HEK293 (cell line): ENCODE results near the gene EFCAB14.

ENCODE experiments used
- ELK4 ChIP-seq: IDR thresholded peaks from 2 replicates; pipeline ENCODE4 v1.6.1; 2011; ENCODE audit warnings: mild to moderate bottlenecking, low read depth, low read length, borderline replicate concordance
- GFI1B ChIP-seq: fragments of 450-650 bp; formaldehyde crosslinking; IDR thresholded peaks from 2 replicates; pipeline ENCODE4 v1.5.1; 2016; ENCODE audit warnings: missing biosample characterization, missing genetic modification characterization
- KLF16 ChIP-seq: fragments of 450-650 bp; formaldehyde crosslinking; IDR thresholded peaks from 2 replicates; pipeline ENCODE4 v1.5.1; 2017; ENCODE audit warnings: missing biosample characterization, missing genetic modification characterization
- MEIS1 ChIP-seq: sonication (generic); formaldehyde crosslinking; IDR thresholded peaks from 2 replicates; pipeline ENCODE4 v1.8.1; 2022; ENCODE audit warnings: missing genetic modification reagents, mild to moderate bottlenecking, borderline replicate concordance
- OVOL3 ChIP-seq: fragments of 450-650 bp; formaldehyde crosslinking; IDR thresholded peaks from 2 replicates; pipeline ENCODE4 v1.5.1; 2016; ENCODE audit warnings: missing biosample characterization, missing genetic modification characterization
- PRDM2 ChIP-seq: fragments of 450-650 bp; formaldehyde crosslinking; IDR thresholded peaks from 2 replicates; pipeline ENCODE4 v1.5.1; 2016; ENCODE audit warnings: missing biosample characterization, missing genetic modification characterization, borderline replicate concordance
- PRDM4 ChIP-seq: fragments of 450-650 bp; formaldehyde crosslinking; IDR thresholded peaks from 2 replicates; pipeline ENCODE4 v1.5.1; 2017; ENCODE audit warnings: missing biosample characterization, missing genetic modification characterization
- SCRT1 ChIP-seq: fragments of 450-650 bp; formaldehyde crosslinking; IDR thresholded peaks from 2 replicates; pipeline ENCODE4 v1.5.1; 2016; ENCODE audit warnings: missing biosample characterization, missing genetic modification characterization, borderline replicate concordance
- SCRT2 ChIP-seq: fragments of 450-650 bp; formaldehyde crosslinking; IDR thresholded peaks from 2 replicates; pipeline ENCODE4 v1.5.1; 2016; ENCODE audit warnings: missing biosample characterization, missing genetic modification characterization
- ZBTB6 ChIP-seq: fragments of 450-650 bp; formaldehyde crosslinking; IDR thresholded peaks from 2 replicates; pipeline ENCODE4 v1.5.1; 2017; ENCODE audit warnings: missing biosample characterization, missing genetic modification characterization
- ZEB2 ChIP-seq: fragments of 450-650 bp; formaldehyde crosslinking; IDR thresholded peaks from 2 replicates; pipeline ENCODE4 v1.5.1; 2016; ENCODE audit warnings: missing biosample characterization, missing genetic modification characterization
- ZFP3 ChIP-seq: fragments of 450-650 bp; formaldehyde crosslinking; IDR thresholded peaks from 2 replicates; pipeline ENCODE4 v1.5.1; 2016; ENCODE audit warnings: low read depth, missing biosample characterization, missing genetic modification characterization
- ZNF114 ChIP-seq: fragments of 450-650 bp; formaldehyde crosslinking; IDR thresholded peaks from 2 replicates; pipeline ENCODE4 v1.5.0; 2017; ENCODE audit warnings: missing biosample characterization, missing genetic modification characterization
- ZNF121 ChIP-seq: fragments of 450-650 bp; formaldehyde crosslinking; IDR thresholded peaks from 2 replicates; pipeline ENCODE4 v1.5.1; 2016; ENCODE audit warnings: missing biosample characterization, missing genetic modification characterization
- ZNF132 ChIP-seq: fragments of 450-650 bp; formaldehyde crosslinking; IDR thresholded peaks from 2 replicates; pipeline ENCODE4 v1.5.1; 2017; ENCODE audit warnings: missing biosample characterization, missing genetic modification characterization, borderline replicate concordance
- ZNF157 ChIP-seq: fragments of 450-650 bp; formaldehyde crosslinking; IDR thresholded peaks from 2 replicates; pipeline ENCODE4 v1.5.1; 2016; ENCODE audit warnings: missing biosample characterization, missing genetic modification characterization
- ZNF202 ChIP-seq: fragments of 450-650 bp; formaldehyde crosslinking; IDR thresholded peaks from 2 replicates; pipeline ENCODE4 v1.5.1; 2016; ENCODE audit warnings: missing biosample characterization, missing genetic modification characterization, borderline replicate concordance
- ZNF362 ChIP-seq: fragments of 450-650 bp; formaldehyde crosslinking; IDR thresholded peaks from 2 replicates; pipeline ENCODE4 v1.5.1; 2016; ENCODE audit warnings: missing biosample characterization, missing genetic modification characterization
- ZNF426 ChIP-seq: fragments of 450-650 bp; formaldehyde crosslinking; IDR thresholded peaks from 2 replicates; pipeline ENCODE4 v1.5.1; 2017; ENCODE audit warnings: missing biosample characterization, missing genetic modification characterization, mild to moderate bottlenecking, inconsistent platforms, moderate library complexity
- ZNF48 ChIP-seq: fragments of 450-650 bp; formaldehyde crosslinking; IDR thresholded peaks from 2 replicates; pipeline ENCODE4 v1.5.1; 2016; ENCODE audit warnings: missing biosample characterization, missing genetic modification characterization
- ZNF571 ChIP-seq: fragments of 450-650 bp; formaldehyde crosslinking; IDR thresholded peaks from 2 replicates; pipeline ENCODE4 v1.5.0; 2017; ENCODE audit warnings: missing biosample characterization, missing genetic modification characterization
- ZNF596 ChIP-seq: fragments of 450-650 bp; IDR thresholded peaks from 2 replicates; pipeline ENCODE4 v1.5.0; 2018; ENCODE audit warnings: missing biosample characterization, mild to moderate bottlenecking, missing genetic modification characterization, moderate library complexity
- ZNF624 ChIP-seq: fragments of 450-650 bp; formaldehyde crosslinking; IDR thresholded peaks from 2 replicates; pipeline ENCODE4 v1.5.1; 2017; ENCODE audit warnings: missing biosample characterization, missing genetic modification characterization
- ZNF677 ChIP-seq: fragments of 450-650 bp; IDR thresholded peaks from 2 replicates; pipeline ENCODE4 v1.5.0; 2018; ENCODE audit warnings: missing biosample characterization, mild to moderate bottlenecking, missing genetic modification characterization, moderate library complexity
- ZNF701 ChIP-seq: fragments of 450-650 bp; formaldehyde crosslinking; IDR thresholded peaks from 2 replicates; pipeline ENCODE4 v1.5.1; 2016; ENCODE audit warnings: missing biosample characterization, missing genetic modification characterization
- ZNF785 ChIP-seq: fragments of 450-650 bp; formaldehyde crosslinking; IDR thresholded peaks from 2 replicates; pipeline ENCODE4 v1.5.1; 2016; ENCODE audit warnings: missing biosample characterization, missing genetic modification characterization
- ZSCAN16 ChIP-seq: fragments of 450-650 bp; formaldehyde crosslinking; IDR thresholded peaks from 2 replicates; pipeline ENCODE4 v1.5.1; 2016; ENCODE audit warnings: missing biosample characterization, missing genetic modification characterization
- TF ChIP-seq, protein P1 (sequence below): fragments of 450-650 bp; formaldehyde crosslinking; IDR thresholded peaks from 2 replicates; pipeline ENCODE4 v1.5.0; 2017; ENCODE audit warnings: missing biosample characterization, missing genetic modification characterization, borderline replicate concordance

Gene EFCAB14

DNA sequence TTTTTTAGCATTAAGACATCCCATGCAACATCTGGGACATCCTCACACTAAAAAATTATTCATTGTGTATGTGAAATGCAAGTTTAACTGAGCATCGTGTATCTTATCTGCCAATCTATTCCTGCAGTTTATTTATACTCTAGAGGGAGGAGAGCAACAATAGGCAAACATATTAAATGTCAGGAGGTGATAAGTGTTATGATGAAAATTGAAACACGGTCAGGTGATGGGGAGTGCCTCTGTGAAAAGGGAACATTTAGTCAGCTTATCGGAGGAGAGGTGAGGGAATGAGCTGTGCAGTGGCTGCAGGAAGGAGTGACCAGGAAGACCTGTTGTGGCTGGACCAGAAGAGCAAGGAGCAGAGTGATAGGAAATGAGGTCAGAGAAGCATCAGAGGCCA is 775 bp upstream of the EFCAB14 start (continued):
- TF ChIP-seq PRDM2 (tag by site-specific recombination) (no peak), ZNF121 (tag by site-specific recombination) (no peak), ZNF624 (tag by site-specific recombination) (no peak), OVOL3 (0 out of 2 replicates have a peak, but pooled peaks have one; percentile 22), ZSCAN16 (tag by site-specific recombination) (no peak), ZBTB6 (tag by site-specific recombination) (no peak), KLF16 (no peak), ZNF785 (no peak), SCRT1 (tag by site-specific recombination) (peak; percentile 93), ZFP3 (tag by site-specific recombination) (no peak), SCRT2 (tag by site-specific recombination) (peak; percentile 92), ZNF114 (tag by site-specific recombination) (no peak), ZNF571 (tag by site-specific recombination) (no peak), ELK4 (no peak), ZNF426 (no peak), ZNF48 (tag by site-specific recombination) (no peak), ZNF157 (tag by site-specific recombination) (no peak), ZNF202 (no peak), ZNF596 (tag by site-specific recombination) (peak; percentile 45; the same call in 1 of the 2 replicates), GFI1B (tag by site-specific recombination) (no peak), ZNF132 (tag by site-specific recombination) (no peak), ZEB2 (tag by site-specific recombination) (no peak), ZNF677 (tag by site-specific recombination) (no peak), PRDM4 (tag by site-specific recombination) (peak; percentile 77), ZNF701 (tag by site-specific recombination) (no peak), MEIS1 (CRISPR knock-in tag) (no peak), ZNF362 (tag by site-specific recombination) (no peak)
- TF ChIP-seq, protein P1, sequence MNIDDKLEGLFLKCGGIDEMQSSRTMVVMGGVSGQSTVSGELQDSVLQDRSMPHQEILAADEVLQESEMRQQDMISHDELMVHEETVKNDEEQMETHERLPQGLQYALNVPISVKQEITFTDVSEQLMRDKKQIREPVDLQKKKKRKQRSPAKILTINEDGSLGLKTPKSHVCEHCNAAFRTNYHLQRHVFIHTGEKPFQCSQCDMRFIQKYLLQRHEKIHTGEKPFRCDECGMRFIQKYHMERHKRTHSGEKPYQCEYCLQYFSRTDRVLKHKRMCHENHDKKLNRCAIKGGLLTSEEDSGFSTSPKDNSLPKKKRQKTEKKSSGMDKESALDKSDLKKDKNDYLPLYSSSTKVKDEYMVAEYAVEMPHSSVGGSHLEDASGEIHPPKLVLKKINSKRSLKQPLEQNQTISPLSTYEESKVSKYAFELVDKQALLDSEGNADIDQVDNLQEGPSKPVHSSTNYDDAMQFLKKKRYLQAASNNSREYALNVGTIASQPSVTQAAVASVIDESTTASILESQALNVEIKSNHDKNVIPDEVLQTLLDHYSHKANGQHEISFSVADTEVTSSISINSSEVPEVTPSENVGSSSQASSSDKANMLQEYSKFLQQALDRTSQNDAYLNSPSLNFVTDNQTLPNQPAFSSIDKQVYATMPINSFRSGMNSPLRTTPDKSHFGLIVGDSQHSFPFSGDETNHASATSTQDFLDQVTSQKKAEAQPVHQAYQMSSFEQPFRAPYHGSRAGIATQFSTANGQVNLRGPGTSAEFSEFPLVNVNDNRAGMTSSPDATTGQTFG (tag by site-specific recombination): no peak
